GM21737 (cell line): Measurements from ENCODE around the gene BATF.

ENCODE experiments used
- ATAC-seq: cut with Tn5 transposase; IDR thresholded peaks from one replicate; pipeline ENCODE4 v1.9.1; 2021; ENCODE audit warnings: mild to moderate bottlenecking, moderate library complexity; ENCODE audit not compliant: unreplicated experiment

Gene BATF

GRCh38 chr14:75499084-75499875 is 23.0 kb upstream of the BATF start:
- peak; percentile 59 for ATAC-seq

- ATAC-seq: no peak
These were observed 21.2 kb upstream of the BATF start for GRCh38 chr14:75501080-75501479.

- ATAC-seq: no peak
These were observed 17.9 kb upstream of the BATF start for GRCh38 chr14:75504411-75504810.

- no peak for ATAC-seq
These were observed 15.3 kb upstream of the BATF start for GRCh38 chr14:75506930-75507329.

GRCh38 chr14:75510547-75510946 is 11.7 kb upstream of the BATF start:
- ATAC-seq: no peak

- no peak for ATAC-seq
These were observed 11.1 kb upstream of the BATF start for GRCh38 chr14:75511201-75511600.

- ATAC-seq: peak; percentile 32
These were observed 8.2 kb upstream of the BATF start for GRCh38 chr14:75513911-75514672.

- ATAC-seq: peak; percentile 50
These were observed 7.3 kb upstream of the BATF start for GRCh38 chr14:75514673-75515628.

- peak; percentile 39 for ATAC-seq
These were observed 6.7 kb upstream of the BATF start for GRCh38 chr14:75515629-75515996.

GRCh38 chr14:75518625-75519024 is 3.6 kb upstream of the BATF start:
- no peak for ATAC-seq

GRCh38 chr14:75519394-75519793 is 2.9 kb upstream of the BATF start:
- no peak for ATAC-seq

GRCh38 chr14:75519826-75520728 is 2.2 kb upstream of the BATF start:
- no peak for ATAC-seq

- ATAC-seq: no peak
These were observed 1.4 kb upstream of the BATF start for GRCh38 chr14:75520852-75521251.

GRCh38 chr14:75521415-75522199 is 662 bp upstream of the BATF start:
- ATAC-seq: no peak

GRCh38 chr14:75522983-75523318 is 682 bp downstream of the BATF start:
- ATAC-seq: no peak

GRCh38 chr14:75523771-75524171 is 1.5 kb downstream of the BATF start:
- ATAC-seq: no peak

GRCh38 chr14:75525969-75526368 is 3.7 kb downstream of the BATF start:
- ATAC-seq: no peak

- no peak for ATAC-seq
These were observed 5.3 kb downstream of the BATF start for GRCh38 chr14:75527449-75528163.

GRCh38 chr14:75531256-75531655 is 9.0 kb downstream of the BATF start:
- ATAC-seq: no peak
